Fibroblast of skin of right quadriceps (primary cell): ENCODE data around the gene CELF5.
"Not testable (repeated sequence)": the region's sequence is repeated elsewhere in the genome, so short reads cannot be mapped to it uniquely, and the experiment has no call there.

Source experiments
- DNase-seq: peaks from one replicate; pipeline ENCODE4 v3.0.0-alpha.2; 2013

The CELF5 gene

GRCh38 chr19:3330047-3330446 lies 105.6 kb downstream of the CELF5 start:
- DNase-seq, result no peak

- DNase-seq, result not testable (repeated sequence)
These were observed 107.8 kb downstream of the CELF5 start for GRCh38 chr19:3332232-3332631.

- DNase-seq, result no peak
These were observed 108.6 kb downstream of the CELF5 start for GRCh38 chr19:3333020-3333583.

- DNase-seq, result no peak
These were observed 109.2 kb downstream of the CELF5 start for GRCh38 chr19:3333662-3334061.

- DNase-seq, result not testable (repeated sequence)
These were observed 110.4 kb downstream of the CELF5 start for GRCh38 chr19:3334749-3335430.

- no peak for DNase-seq
These were observed 111.2 kb downstream of the CELF5 start for GRCh38 chr19:3335431-3336350.

- no peak for DNase-seq
These were observed 111.9 kb downstream of the CELF5 start for GRCh38 chr19:3336351-3336679.

GRCh38 chr19:3336680-3337523 lies 112.4 kb downstream of the CELF5 start:
- no peak for DNase-seq

- DNase-seq, result no peak
These were observed 114.2 kb downstream of the CELF5 start for GRCh38 chr19:3338541-3339181.

- DNase-seq, result no peak
These were observed 115.9 kb downstream of the CELF5 start for GRCh38 chr19:3340340-3340739.

- DNase-seq, result no peak
These were observed 117.8 kb downstream of the CELF5 start for GRCh38 chr19:3342246-3342645.

GRCh38 chr19:3342962-3343361 lies 118.5 kb downstream of the CELF5 start:
- DNase-seq, result not testable (repeated sequence)

GRCh38 chr19:3343619-3344502 lies 119.4 kb downstream of the CELF5 start:
- peak; percentile 75 for DNase-seq

GRCh38 chr19:3344608-3345598 lies 120.4 kb downstream of the CELF5 start:
- DNase-seq, result no peak

GRCh38 chr19:3345850-3346460 lies 121.5 kb downstream of the CELF5 start:
- DNase-seq, result no peak
